Measurements from ENCODE around the gene ADAMTS18. TPM values are rescaled to one million over a fixed set of nuclear protein-coding genes. Genes with fewer than 3 reads are reported as not detected.
"Not testable (repeated sequence)": the region's sequence is repeated elsewhere in the genome, so short reads cannot be mapped to it uniquely, and the experiment has no call there.

ADAMTS18 gene
- total RNA-seq, 4 donors from 2014 or later: 0.15 to 5.6 (median 0.19) TPM; not detected in 1

DNA sequence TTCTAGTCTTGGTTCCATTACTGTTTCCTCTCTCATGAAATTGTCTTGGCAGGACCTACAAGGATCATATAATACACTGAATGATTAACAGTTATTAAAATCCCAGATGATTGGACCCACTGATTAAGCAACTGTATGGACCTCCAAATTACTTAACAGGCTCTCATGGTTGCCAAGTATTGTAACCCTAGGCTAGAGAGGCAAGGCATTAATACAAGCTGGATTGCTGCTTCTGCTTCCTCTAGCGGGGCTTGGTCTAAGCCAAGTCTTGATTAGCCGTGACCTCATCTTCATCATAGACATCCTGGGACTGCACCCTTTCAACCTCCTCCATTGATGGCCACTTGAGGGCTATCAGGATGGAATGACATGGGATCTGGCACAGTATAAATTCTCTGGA, 188.7 kb downstream of the ADAMTS18 start:
- 67 to 100% methylated on average over 2 of the region's 2 CpGs for WGBS, 2 donors (ENCODE audit: low coverage in 1 of 2)
- no peak for TF ChIP-seq POLR2A (IDR thresholded peaks at IDR 0.05)
- TF ChIP-seq, protein P1, sequence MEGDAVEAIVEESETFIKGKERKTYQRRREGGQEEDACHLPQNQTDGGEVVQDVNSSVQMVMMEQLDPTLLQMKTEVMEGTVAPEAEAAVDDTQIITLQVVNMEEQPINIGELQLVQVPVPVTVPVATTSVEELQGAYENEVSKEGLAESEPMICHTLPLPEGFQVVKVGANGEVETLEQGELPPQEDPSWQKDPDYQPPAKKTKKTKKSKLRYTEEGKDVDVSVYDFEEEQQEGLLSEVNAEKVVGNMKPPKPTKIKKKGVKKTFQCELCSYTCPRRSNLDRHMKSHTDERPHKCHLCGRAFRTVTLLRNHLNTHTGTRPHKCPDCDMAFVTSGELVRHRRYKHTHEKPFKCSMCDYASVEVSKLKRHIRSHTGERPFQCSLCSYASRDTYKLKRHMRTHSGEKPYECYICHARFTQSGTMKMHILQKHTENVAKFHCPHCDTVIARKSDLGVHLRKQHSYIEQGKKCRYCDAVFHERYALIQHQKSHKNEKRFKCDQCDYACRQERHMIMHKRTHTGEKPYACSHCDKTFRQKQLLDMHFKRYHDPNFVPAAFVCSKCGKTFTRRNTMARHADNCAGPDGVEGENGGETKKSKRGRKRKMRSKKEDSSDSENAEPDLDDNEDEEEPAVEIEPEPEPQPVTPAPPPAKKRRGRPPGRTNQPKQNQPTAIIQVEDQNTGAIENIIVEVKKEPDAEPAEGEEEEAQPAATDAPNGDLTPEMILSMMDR (IDR thresholded peaks at IDR 0.05): no peak
- no peak for TF ChIP-seq EP300 (IDR thresholded peaks at IDR 0.05)
- TF ChIP-seq POLR2AphosphoS5 (IDR thresholded peaks at IDR 0.05): no peak
- no peak overlapping the region for H3K27ac ChIP-seq

DNA sequence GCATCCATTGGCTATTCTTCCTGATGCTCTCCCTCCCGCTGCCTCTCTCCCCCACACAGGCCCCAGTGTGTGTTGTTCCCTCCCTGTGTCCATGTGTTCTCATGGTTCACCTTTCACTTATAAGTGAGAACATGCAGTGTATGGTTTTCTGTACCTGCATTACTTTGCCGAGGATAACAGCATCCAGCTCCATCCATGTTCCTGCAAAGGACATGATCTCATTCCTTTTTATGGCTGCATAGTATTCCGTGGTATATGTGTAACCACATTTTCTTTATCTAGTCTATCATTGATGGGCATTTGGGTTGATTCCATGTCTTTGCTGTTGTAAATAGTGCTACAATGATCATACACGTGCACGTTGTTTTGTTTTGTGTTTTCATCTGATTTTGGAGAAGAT, 192.4 kb downstream of the ADAMTS18 start:
- 85 to 98% methylated on average over 5 of the region's 5 CpGs for WGBS, 2 donors (ENCODE audit: low coverage in 1 of 2)
- H3K4me3 ChIP-seq, H3K9me3 ChIP-seq, H3K27ac ChIP-seq, H3K4me1 ChIP-seq, ATAC-seq, H3K36me3 ChIP-seq, H3K27me3 ChIP-seq: not testable (repeated sequence)

More for the DNA sequence above, 188.7 kb downstream of the ADAMTS18 start:
- Histone ChIP-seq H3K4me3 (no peak overlapping the region), H3K36me3 (no peaks in the 10 kb centered on the region), H3K4me1 (no peaks in the 10 kb centered on the region), H3K27me3 (no peaks in the 10 kb centered on the region), H3K9me3 (no peaks in the 10 kb centered on the region)
- no peak for ATAC-seq

DNA sequence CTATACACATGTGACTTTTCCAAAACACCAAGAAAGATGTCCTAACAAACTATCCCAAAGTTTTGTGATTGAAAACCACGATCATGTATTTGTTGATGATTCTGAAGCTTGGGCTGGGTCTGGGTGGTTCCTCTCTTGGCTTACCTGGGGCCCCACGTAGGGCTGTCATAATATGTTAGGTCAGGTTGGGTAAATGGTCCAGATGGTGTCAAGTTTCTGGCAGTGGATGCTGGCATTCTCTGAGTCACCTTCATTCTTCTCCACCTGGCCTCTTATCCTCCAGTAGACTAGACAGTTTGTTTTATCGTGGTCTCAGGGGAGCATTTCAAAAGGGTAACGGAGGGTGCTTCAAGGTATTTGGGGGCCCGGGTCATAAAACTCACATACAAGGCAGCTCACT, 196.2 kb downstream of the ADAMTS18 start:
- TF ChIP-seq POLR2AphosphoS5 (IDR thresholded peaks at IDR 0.05) (no peak), POLR2A (IDR thresholded peaks at IDR 0.05) (no peak), EP300 (IDR thresholded peaks at IDR 0.05) (no peak)
- TF ChIP-seq, protein P1 (IDR thresholded peaks at IDR 0.05): no peak
- ATAC-seq: no peak
- H3K36me3 ChIP-seq: no peaks in the 10 kb centered on the region
- no peaks in the 10 kb centered on the region for H3K9me3 ChIP-seq
- H3K27ac ChIP-seq: no peak overlapping the region
- peaks cover 0 to 7% (median 0%) of the 10 kb centered on the region in 3 donors for H3K4me1 ChIP-seq
- no peak overlapping the region for H3K4me3 ChIP-seq
- WGBS, 2 donors (ENCODE audit: low coverage in 1 of 2): 67 to 91% methylated on average over 4 to 5 of the region's 5 CpGs
- H3K27me3 ChIP-seq: peaks cover 22% of the 10 kb centered on the region

DNA sequence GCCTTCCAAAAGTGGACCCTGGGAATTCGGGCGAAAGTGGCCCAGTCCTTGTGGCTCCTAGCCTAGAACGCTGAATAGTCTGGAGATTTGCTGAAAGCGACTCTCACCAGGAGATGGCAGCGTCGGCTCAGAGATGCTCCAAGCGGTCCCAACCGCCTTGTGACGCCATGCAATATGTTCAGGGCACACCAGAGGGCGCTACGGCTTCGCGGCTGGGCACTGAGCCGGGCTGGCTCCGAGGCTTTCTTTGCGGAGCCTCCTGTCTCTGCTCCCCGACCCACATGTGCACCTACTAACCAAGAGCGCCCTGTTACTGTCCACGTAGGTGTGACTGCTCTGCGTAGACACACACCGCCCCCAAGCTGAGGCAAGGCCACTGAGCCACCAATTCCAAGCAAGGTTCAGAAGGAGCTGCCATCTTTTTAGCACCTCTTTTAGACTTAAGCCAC, 198.7 kb downstream of the ADAMTS18 start:
- no peak overlapping the region for H3K4me3 ChIP-seq

DNA sequence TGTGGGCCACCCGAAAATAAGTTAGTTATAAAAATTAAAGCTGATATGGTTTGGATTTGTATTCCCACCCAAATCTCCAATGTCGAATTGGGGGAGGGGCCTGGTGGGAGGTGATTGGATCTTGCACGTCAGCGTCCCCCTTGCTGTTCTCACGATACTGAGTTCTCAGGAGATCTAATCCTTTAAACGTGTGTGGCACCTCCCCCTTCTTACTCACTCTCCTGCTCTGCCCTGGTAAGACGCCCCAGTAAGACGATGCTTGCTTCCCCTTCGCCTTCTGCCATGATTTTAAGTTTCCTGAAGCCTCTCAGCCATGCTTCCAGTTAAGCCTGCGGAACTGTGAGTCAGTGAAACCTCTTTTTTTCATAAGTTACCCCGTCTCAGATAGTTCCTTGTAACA, 200.2 kb downstream of the ADAMTS18 start:
- WGBS, 2 donors (ENCODE audit: low coverage in 1 of 2): 22 to 34% methylated on average over 3 to 11 of the region's 11 CpGs
- Histone ChIP-seq H3K27me3 (peaks cover 36% of the 10 kb centered on the region), H3K4me1 (peaks cover 0 to 7% (median 0%) of the 10 kb centered on the region in 3 donors), H3K27ac (no peak overlapping the region), H3K4me3 (no peak overlapping the region), H3K36me3 (no peaks in the 10 kb centered on the region), H3K9me3 (no peaks in the 10 kb centered on the region)
- no peak for ATAC-seq
- TF ChIP-seq, protein P1 (IDR thresholded peaks at IDR 0.05): no peak
- TF ChIP-seq POLR2AphosphoS5 (IDR thresholded peaks at IDR 0.05) (no peak), EP300 (IDR thresholded peaks at IDR 0.05) (no peak), POLR2A (IDR thresholded peaks at IDR 0.05) (no peak)

More for the DNA sequence above, 198.7 kb downstream of the ADAMTS18 start:
- H3K27me3 ChIP-seq: peaks cover 34% of the 10 kb centered on the region
- WGBS, 2 donors (ENCODE audit: low coverage in 1 of 2): 0% methylated on average over 5 to 10 of the region's 21 CpGs
- TF ChIP-seq, protein P1 (IDR thresholded peaks at IDR 0.05): peak; percentile 71 to 99 (median 96)
- TF ChIP-seq POLR2A (IDR thresholded peaks at IDR 0.05): no peak
- no peak for TF ChIP-seq EP300 (IDR thresholded peaks at IDR 0.05)
- no peak for TF ChIP-seq POLR2AphosphoS5 (IDR thresholded peaks at IDR 0.05)
- H3K36me3 ChIP-seq: no peaks in the 10 kb centered on the region
- H3K27ac ChIP-seq: no peak overlapping the region
- H3K9me3 ChIP-seq: no peaks in the 10 kb centered on the region
- ATAC-seq: peak; percentile 96
- peaks cover 0 to 7% (median 0%) of the 10 kb centered on the region in 3 donors for H3K4me1 ChIP-seq
